Measurements from ENCODE around the gene GSDMA.

The GSDMA gene

GRCh38 chr17:39926135-39926587 is 36.6 kb upstream of the GSDMA start:
- no peaks in the 10 kb centered on the region for H4K20me1 ChIP-seq (ENCODE audit: control insufficient read depth, insufficient read depth, low read depth, low read length)
- H3F3A ChIP-seq (ENCODE audit: control insufficient read depth, insufficient read depth), result no peaks in the 10 kb centered on the region
- TF ChIP-seq CTCF (IDR thresholded peaks at IDR 0.05; ENCODE audit: low read depth, low read length, poor library complexity, severe bottlenecking) (no peak), EZH2phosphoT487 (IDR thresholded peaks at IDR 0.05; ENCODE audit: borderline replicate concordance, low read length) (no peak)
- H3K9me2 ChIP-seq (replicated peaks; ENCODE audit: control insufficient read depth, low read length), result no peaks in the 10 kb centered on the region
- no peaks in the 10 kb centered on the region for H3K9me3 ChIP-seq (ENCODE audit: control insufficient read depth, insufficient read depth, low read length)
- peak overlapping the region; percentile 96 for H3K4me2 ChIP-seq (ENCODE audit: low read length)
- no peak overlapping the region for H3K27ac ChIP-seq (ENCODE audit: low read depth, low read length)
- peaks cover 42% of the 10 kb centered on the region for H3K79me2 ChIP-seq (ENCODE audit: control insufficient read depth, low read length)
- no peaks in the 10 kb centered on the region for H3K27me3 ChIP-seq (ENCODE audit: control insufficient read depth, low read length)
- H3K4me3 ChIP-seq (ENCODE audit: low read length), result peak overlapping the region; percentile 92
- peaks cover 24% of the 10 kb centered on the region for H3K36me3 ChIP-seq (ENCODE audit: control insufficient read depth, low read length)
- H3K4me1 ChIP-seq (ENCODE audit: control insufficient read depth, low read length), result peaks cover 30% of the 10 kb centered on the region

GRCh38 chr17:39926588-39927100 is 36.2 kb upstream of the GSDMA start:
- no peaks in the 10 kb centered on the region for H3F3A ChIP-seq (ENCODE audit: control insufficient read depth, insufficient read depth)
- H3K4me3 ChIP-seq (ENCODE audit: low read length), result peak overlapping the region; percentile 92
- H3K4me1 ChIP-seq (ENCODE audit: control insufficient read depth, low read length), result peaks cover 28% of the 10 kb centered on the region
- no peak overlapping the region for H3K27ac ChIP-seq (ENCODE audit: low read depth, low read length)
- no peaks in the 10 kb centered on the region for H3K27me3 ChIP-seq (ENCODE audit: control insufficient read depth, low read length)
- H3K9me3 ChIP-seq (ENCODE audit: control insufficient read depth, insufficient read depth, low read length), result no peaks in the 10 kb centered on the region
- H3K36me3 ChIP-seq (ENCODE audit: control insufficient read depth, low read length), result peaks cover 19% of the 10 kb centered on the region
- TF ChIP-seq EZH2phosphoT487 (IDR thresholded peaks at IDR 0.05; ENCODE audit: borderline replicate concordance, low read length), result no peak
- no peak for TF ChIP-seq CTCF (IDR thresholded peaks at IDR 0.05; ENCODE audit: low read depth, low read length, poor library complexity, severe bottlenecking)
- H4K20me1 ChIP-seq (ENCODE audit: control insufficient read depth, insufficient read depth, low read depth, low read length), result no peaks in the 10 kb centered on the region
- H3K9me2 ChIP-seq (replicated peaks; ENCODE audit: control insufficient read depth, low read length), result no peaks in the 10 kb centered on the region
- H3K79me2 ChIP-seq (ENCODE audit: control insufficient read depth, low read length), result peaks cover 42% of the 10 kb centered on the region
- peak overlapping the region; percentile 96 for H3K4me2 ChIP-seq (ENCODE audit: low read length)

- Histone ChIP-seq H3K9me3 (ENCODE audit: control insufficient read depth, insufficient read depth, low read length) (no peaks in the 10 kb centered on the region), H3K27me3 (ENCODE audit: control insufficient read depth, low read length) (no peaks in the 10 kb centered on the region), H3F3A (ENCODE audit: control insufficient read depth, insufficient read depth) (no peaks in the 10 kb centered on the region), H3K79me2 (ENCODE audit: control insufficient read depth, low read length) (peaks cover 42% of the 10 kb centered on the region), H3K9me2 (replicated peaks; ENCODE audit: control insufficient read depth, low read length) (no peaks in the 10 kb centered on the region), H3K27ac (ENCODE audit: low read depth, low read length) (peak within 1 kb of the TSS; percentile 19), H3K4me2 (ENCODE audit: low read length) (peak within 1 kb of the TSS; percentile 96), H3K4me3 (ENCODE audit: low read length) (peak within 1 kb of the TSS; percentile 92), H3K4me1 (ENCODE audit: control insufficient read depth, low read length) (peaks cover 28% of the 10 kb centered on the region), H3K36me3 (ENCODE audit: control insufficient read depth, low read length) (peaks cover 12% of the 10 kb centered on the region), H4K20me1 (ENCODE audit: control insufficient read depth, insufficient read depth, low read depth, low read length) (no peaks in the 10 kb centered on the region)
- no peak for TF ChIP-seq CTCF (IDR thresholded peaks at IDR 0.05; ENCODE audit: low read depth, low read length, poor library complexity, severe bottlenecking)
- no peak for TF ChIP-seq EZH2phosphoT487 (IDR thresholded peaks at IDR 0.05; ENCODE audit: borderline replicate concordance, low read length)
Measured at GRCh38 chr17:39927101-39927928, 35.5 kb upstream of the GSDMA start, which contains the start of the genes LRRC3C and ORMDL3. LRRC3C (plus strand) TSS chr17:39927732; CDS start chr17:39941524, 13,792 bp downstream. ORMDL3 (minus strand) TSS chr17:39927601; CDS start chr17:39924203, 3,398 bp downstream.
